ENCODE results near the gene ZFP3.
"Not testable (repeated sequence)": the region's sequence is repeated elsewhere in the genome, so short reads cannot be mapped to it uniquely, and the experiment has no call there.

Gene ZFP3

GRCh38 chr17:5133311-5133710 is 55.0 kb downstream of the ZFP3 start:
- no peaks in the 10 kb centered on the region for H3F3A ChIP-seq (ENCODE audit: insufficient read depth, low read length)

GRCh38 chr17:5133961-5134360 is 55.7 kb downstream of the ZFP3 start:
- H3K4me2 ChIP-seq (ENCODE audit: low read depth, low read length); H3K79me2 ChIP-seq (ENCODE audit: low read length); H3K9ac ChIP-seq (ENCODE audit: low read length); H3K9me3 ChIP-seq (replicated peaks; ENCODE audit: insufficient read depth, low read length); H3K4me1 ChIP-seq (ENCODE audit: low read length); H3F3A ChIP-seq (ENCODE audit: insufficient read depth, low read length); DNase-seq; H3K9me2 ChIP-seq (replicated peaks; ENCODE audit: insufficient read depth, low read length); H3K36me3 ChIP-seq (replicated peaks; ENCODE audit: insufficient read depth, low read length); H2AFZ ChIP-seq (ENCODE audit: low read length); H3K27ac ChIP-seq (ENCODE audit: low read length); H3K4me3 ChIP-seq (ENCODE audit: low read length); H4K20me1 ChIP-seq (ENCODE audit: insufficient read depth, low read length): not testable (repeated sequence)
- peaks cover 11% of the 10 kb centered on the region; the same call in 1 of the 2 replicates for H3K27me3 ChIP-seq (replicated peaks; ENCODE audit: insufficient read depth, low read length)

More at GRCh38 chr17:5133311-5133710, 55.0 kb downstream of the ZFP3 start:
- Histone ChIP-seq H3K4me1 (ENCODE audit: low read length) (no peaks in the 10 kb centered on the region), H3K27me3 (replicated peaks; ENCODE audit: insufficient read depth, low read length) (peaks cover 11% of the 10 kb centered on the region; the same call in 1 of the 2 replicates), H3K9ac (ENCODE audit: low read length) (no peak overlapping the region), H3K4me3 (ENCODE audit: low read length) (no peak overlapping the region), H4K20me1 (ENCODE audit: insufficient read depth, low read length) (no peaks in the 10 kb centered on the region), H3K9me2 (replicated peaks; ENCODE audit: insufficient read depth, low read length) (no peaks in the 10 kb centered on the region), H3K79me2 (ENCODE audit: low read length) (no peaks in the 10 kb centered on the region), H3K4me2 (ENCODE audit: low read depth, low read length) (no peak overlapping the region), H3K9me3 (replicated peaks; ENCODE audit: insufficient read depth, low read length) (no peaks in the 10 kb centered on the region), H3K27ac (ENCODE audit: low read length) (no peak overlapping the region), H3K36me3 (replicated peaks; ENCODE audit: insufficient read depth, low read length) (no peaks in the 10 kb centered on the region), H2AFZ (ENCODE audit: low read length) (no peak overlapping the region)
- TF ChIP-seq EZH2phosphoT487 (IDR thresholded peaks at IDR 0.05; ENCODE audit: low read length) (no peak), CTCF (IDR thresholded peaks at IDR 0.05; ENCODE audit: low read length) (no peak), EZH2 (optimal IDR thresholded peaks at IDR 0.05; ENCODE audit: low read depth, low read length) (no peak)
- DNase-seq, result no peak

GRCh38 chr17:5134571-5134970 is 56.3 kb downstream of the ZFP3 start:
- H3K9ac ChIP-seq (ENCODE audit: low read length); H3K9me3 ChIP-seq (replicated peaks; ENCODE audit: insufficient read depth, low read length); DNase-seq; H3K4me3 ChIP-seq (ENCODE audit: low read length); H3K9me2 ChIP-seq (replicated peaks; ENCODE audit: insufficient read depth, low read length); H2AFZ ChIP-seq (ENCODE audit: low read length); H3K27ac ChIP-seq (ENCODE audit: low read length); H3K27me3 ChIP-seq (replicated peaks; ENCODE audit: insufficient read depth, low read length); H3K4me1 ChIP-seq (ENCODE audit: low read length); H4K20me1 ChIP-seq (ENCODE audit: insufficient read depth, low read length); H3K4me2 ChIP-seq (ENCODE audit: low read depth, low read length); H3K36me3 ChIP-seq (replicated peaks; ENCODE audit: insufficient read depth, low read length); H3F3A ChIP-seq (ENCODE audit: insufficient read depth, low read length); H3K79me2 ChIP-seq (ENCODE audit: low read length): not testable (repeated sequence)

- not testable (repeated sequence) for H3K4me3 ChIP-seq (ENCODE audit: low read length); H3K27me3 ChIP-seq (replicated peaks; ENCODE audit: insufficient read depth, low read length); H3K27ac ChIP-seq (ENCODE audit: low read length); DNase-seq; H3K9ac ChIP-seq (ENCODE audit: low read length); H4K20me1 ChIP-seq (ENCODE audit: insufficient read depth, low read length); H3K36me3 ChIP-seq (replicated peaks; ENCODE audit: insufficient read depth, low read length); H3F3A ChIP-seq (ENCODE audit: insufficient read depth, low read length); H3K79me2 ChIP-seq (ENCODE audit: low read length); H3K4me1 ChIP-seq (ENCODE audit: low read length); H3K4me2 ChIP-seq (ENCODE audit: low read depth, low read length); H3K9me2 ChIP-seq (replicated peaks; ENCODE audit: insufficient read depth, low read length); H2AFZ ChIP-seq (ENCODE audit: low read length); H3K9me3 ChIP-seq (replicated peaks; ENCODE audit: insufficient read depth, low read length)
These were observed 57.0 kb downstream of the ZFP3 start for GRCh38 chr17:5135131-5135712.
